HG02870 (cell line): ENCODE data around the gene TIMM23.
"Not testable (repeated sequence)": the region's sequence is repeated elsewhere in the genome, so short reads cannot be mapped to it uniquely, and the experiment has no call there.

ENCODE experiments used
- ATAC-seq: cut with Tn5 transposase; IDR thresholded peaks from one replicate; pipeline ENCODE4 v1.9.1; 2021; ENCODE audit warnings: mild to moderate bottlenecking, moderate library complexity; ENCODE audit not compliant: unreplicated experiment

TIMM23 gene

DNA sequence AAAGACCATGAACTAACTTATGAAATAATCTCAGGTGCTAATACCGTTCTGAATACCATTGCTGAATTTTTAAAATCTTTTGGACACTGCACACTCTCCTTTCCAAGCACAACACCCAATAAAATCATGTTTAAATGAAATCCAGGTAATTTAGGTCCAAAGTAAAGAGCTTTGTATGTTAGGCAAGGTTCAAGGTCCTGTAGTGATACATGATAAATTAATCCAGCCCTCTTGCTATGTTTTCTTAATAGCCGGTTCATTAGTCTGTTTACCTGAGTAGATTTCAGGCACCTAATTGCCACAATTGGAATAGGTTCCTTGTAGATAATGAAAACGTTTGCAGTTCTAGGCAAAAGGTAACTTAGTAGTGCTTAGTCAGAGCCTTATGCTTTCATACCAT lies 13.3 kb downstream of the TIMM23 start:
- not testable (repeated sequence) for ATAC-seq

DNA sequence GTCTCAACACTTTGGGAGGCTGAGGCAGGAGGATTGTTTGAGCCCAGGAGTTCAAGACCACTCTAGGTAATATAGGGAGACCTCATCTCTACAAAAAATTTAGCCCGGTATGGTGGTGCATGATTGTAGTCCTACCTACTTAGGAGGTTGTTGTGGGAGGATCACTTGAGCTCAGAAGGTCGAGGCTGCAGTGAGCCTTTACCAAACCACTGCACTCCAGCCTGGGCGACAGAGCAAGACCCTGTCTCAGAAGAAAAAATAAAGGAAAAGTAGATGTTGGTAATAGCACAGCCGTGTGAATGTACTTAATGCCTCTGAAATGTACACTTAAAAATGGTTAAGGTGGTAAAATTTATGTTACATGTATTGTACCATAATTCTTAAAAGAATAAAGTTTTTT lies 25.3 kb downstream of the TIMM23 start:
- no peak for ATAC-seq

DNA sequence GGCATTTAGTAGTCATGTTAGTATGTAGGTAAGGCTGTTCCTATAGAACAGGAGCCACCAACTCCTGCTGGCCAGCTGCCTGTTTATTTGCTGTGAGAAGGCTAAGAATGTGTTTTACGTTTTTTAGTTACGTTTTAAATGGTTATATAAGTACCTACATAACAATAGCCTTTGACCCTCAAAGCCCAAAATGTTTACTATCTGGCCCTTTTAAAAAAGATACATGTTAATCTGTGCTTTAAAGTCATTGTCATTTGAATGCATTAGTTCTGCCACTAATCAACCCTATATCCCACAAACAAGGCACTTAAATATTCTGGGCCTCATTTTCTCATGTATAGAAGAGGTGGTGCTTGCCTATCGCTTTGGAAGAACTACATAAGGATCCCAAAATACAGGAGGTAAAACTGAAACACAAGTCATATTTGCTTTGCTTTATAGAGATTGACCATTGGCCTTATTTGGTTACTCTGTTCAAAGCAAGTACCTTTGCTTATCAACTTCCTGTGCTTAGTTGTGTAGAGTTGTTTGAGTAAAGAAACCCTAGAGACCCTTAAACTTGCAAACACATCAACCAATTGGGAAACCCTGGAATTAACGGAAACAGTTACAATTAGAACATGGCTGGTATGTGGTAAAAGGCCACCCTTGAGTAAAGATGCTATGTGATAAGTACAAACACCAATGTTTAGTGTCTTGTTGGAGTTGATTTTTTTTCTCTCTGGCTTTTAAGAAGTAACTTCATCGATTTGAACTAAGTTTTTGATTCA lies 25.9 kb downstream of the TIMM23 start:
- no peak for ATAC-seq

DNA sequence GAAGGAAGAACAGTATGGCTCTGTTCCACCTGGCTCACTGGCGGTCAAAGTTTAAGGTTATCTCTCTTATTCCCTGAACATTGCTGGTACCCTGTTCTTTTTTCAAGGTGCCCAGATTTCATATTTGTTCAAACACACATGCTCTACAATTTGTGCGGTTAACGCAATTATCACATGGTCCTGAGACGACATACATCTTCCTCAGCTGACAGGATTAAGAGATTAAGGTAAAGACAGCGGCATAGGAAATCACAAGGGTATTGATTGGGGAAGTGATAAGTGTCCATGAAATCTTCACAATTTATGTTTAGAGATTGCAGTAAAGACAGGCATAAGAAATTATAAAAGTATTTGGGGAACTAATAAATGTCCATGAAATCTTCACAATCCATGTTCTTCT lies 27.7 kb downstream of the TIMM23 start:
- ATAC-seq: not testable (repeated sequence)

DNA sequence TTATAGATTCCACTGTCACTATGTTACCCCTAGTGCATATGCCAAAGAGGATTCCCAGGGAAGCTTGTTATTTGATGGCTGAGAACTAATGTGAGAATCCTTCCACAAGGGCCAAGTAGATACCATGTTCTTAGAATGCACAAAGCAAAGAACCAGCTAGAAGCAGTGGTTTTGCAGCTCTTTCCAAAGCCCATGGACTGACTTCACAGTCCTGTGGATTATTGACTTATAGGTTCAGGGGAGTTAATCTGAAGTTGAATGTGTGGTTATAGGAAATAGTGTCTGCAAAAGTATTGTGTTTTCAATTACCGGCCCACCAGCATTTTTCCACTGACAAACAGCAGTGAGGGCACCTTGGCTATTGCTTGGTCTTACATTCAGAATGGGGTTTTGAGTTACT lies 28.2 kb downstream of the TIMM23 start:
- no peak for ATAC-seq

DNA sequence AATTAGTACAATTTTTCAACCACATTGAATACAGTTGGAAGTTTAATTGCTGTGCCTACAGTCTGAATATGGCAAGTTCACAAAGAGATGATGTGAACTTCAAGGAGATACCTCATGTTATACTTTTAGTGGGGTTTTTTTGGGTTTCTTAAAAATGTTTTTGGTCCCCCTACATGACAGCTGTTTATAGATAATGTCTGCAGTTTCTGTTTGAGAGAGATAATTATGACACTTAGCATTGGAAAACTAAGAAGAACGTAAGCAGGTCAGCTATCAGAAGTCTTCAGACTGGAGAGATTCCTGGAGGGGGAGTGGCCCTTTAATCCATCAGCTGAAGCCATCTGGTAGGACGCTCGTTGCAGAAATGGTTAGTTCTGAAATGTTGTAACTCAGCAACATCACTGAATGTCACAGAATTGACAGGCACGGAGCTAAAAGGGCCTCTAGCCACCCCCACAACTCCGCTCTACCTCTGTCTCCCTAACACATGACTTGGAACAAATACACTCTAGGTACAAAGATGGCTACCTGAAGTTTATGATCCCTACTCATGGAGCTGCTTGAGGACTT lies 29.0 kb downstream of the TIMM23 start:
- ATAC-seq: no peak

DNA sequence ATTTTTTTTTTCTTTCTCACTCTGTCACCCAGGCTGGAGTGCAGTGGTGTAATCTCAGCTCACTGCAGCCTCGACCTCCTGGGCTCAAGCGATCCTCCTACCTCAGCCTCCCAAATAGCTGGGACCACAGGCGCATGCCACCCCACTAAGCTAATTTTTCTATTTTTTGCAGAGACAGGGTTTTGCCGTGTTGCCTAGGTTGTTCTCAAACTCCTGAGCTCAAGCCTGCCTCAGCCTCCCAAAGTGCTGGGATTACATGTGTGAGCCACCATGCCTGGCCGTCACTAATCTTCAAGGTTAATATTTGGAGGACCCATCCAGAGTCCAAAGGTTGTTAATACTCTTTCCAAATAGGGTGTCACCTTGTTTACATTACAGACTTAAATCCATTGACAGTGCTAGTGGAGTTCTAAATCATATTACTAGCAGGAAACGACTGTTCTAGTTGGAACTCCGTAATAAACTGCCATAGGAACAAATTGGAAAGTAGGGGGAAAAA lies 29.9 kb downstream of the TIMM23 start:
- not testable (repeated sequence) for ATAC-seq

DNA sequence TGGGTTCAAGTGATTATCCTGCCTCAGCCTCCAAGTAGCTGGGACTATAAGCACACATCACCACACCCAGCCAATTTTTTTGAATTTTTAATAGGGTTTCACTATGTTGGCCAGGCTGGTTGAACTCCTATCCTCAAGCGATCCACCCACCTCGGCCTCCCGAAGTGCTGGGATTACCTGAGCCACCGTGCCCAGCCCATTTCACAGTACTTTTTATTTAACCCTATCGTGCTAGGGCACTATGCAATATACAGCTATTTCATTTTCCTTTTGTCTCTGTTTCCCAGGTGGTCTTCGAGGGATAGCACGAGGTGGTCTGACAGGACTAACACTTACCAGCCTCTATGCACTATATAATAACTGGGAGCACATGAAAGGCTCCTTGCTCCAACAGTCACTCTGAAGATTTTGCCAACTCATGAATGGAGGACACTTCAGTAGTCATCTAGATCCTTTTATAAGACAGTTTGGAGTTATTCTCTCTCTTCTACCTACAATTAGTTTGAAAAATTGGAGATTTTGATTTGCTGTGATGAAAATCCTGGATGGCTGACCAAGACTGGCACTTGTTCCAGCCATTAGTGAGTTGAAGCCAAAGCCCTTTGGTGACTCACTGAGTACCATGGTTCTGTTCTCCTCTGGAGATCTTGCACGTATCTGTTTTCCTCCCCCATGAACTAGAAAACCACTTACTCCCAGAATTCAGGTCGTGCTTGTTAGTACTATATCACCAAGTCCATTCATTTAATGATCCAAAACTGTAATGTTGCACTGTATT lies 30.8 kb downstream of the TIMM23 start:
- no peak for ATAC-seq

DNA sequence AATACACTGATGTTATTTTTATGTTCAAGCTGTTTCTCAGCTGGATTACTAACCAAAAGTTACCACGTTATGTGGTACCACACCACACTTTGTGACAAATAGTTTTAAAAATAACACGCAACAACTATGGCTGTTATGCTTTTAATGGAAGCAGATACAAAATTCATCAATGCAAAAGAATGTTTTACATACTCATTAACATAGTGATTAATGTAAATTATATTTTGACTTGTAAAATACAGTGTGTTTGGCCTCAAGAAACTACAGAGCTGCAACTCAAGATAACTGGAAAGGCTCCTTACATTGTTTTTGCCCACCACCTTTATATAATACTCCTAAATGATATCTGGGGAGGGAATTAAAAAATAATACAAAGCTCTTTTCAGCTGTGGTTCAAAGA lies 32.7 kb downstream of the TIMM23 start:
- no peak for ATAC-seq

DNA sequence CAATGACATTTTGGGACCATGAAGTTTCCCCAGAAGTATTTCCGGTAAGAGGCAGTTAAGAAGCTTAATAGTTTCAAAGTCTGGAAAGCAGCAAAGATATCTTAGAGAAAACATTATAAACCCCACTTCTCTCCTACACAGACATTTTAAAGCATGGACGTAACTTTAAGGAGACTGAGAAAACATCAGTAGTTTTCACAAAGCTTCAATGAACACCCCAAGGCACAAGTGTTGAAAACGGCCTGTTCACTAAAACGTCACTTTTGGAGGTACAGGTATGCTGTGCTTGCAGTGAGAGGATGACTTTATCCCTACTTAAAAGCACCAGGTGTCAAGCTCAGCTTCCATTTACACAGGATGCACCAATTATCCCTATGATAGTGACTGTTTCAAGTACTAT lies 33.1 kb downstream of the TIMM23 start:
- no peak for ATAC-seq

DNA sequence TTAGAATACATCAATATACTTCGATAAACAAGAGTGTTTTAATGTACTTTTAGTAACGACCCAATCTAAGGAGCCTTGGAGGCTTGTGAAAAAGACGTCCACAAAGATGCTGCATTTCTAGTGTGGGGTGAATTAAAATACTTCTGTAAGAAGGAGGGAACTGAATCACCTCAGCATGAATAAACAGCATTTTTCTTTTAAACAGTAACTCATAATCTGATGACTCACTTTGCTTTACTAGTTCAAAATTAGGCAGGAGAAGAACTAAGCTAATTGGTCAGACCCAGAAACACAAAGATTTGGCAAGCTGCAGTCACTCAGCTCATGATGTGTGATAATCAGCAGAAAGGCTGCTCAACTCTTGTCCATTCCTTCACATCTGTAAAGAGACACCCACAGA lies 33.9 kb downstream of the TIMM23 start:
- no peak for ATAC-seq

DNA sequence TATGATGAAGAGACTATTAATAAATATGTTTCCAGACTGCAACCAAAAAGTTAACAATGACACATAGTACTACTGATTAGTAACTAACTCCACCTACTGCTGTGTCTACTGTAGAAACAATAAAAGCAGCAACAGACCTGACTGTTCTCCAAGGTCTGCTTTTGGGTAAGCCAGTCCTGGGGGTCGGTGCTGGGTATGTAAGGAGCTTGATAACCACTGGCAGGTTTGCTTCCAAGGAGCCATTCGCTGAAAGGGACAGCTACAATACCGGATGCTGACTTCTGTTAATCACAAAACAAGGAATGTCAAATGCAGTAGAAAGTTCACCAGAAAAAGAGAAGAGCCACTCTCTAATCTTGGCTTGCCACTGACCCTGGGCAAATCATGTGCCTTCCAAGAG lies 40.5 kb downstream of the TIMM23 start:
- ATAC-seq: no peak

DNA sequence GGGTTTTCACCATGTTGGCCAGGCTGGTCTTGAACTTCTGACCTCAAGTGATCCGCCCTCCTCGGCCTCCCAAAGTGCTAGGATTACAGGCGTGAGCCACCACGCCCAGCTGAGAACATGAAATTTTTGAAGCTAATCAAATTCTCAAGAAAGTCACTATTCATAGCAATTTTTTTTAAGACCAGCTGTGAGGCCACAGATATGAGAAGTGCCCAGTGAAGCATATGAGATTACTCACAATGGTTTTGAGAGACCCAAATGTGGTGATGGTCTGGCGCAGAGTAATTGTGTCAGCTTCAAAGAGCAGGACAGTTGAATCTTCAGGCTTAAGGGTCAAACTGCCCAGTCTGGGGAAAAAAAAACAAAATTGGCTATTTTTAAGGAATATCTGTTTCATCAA lies 41.9 kb downstream of the TIMM23 start:
- no peak for ATAC-seq

DNA sequence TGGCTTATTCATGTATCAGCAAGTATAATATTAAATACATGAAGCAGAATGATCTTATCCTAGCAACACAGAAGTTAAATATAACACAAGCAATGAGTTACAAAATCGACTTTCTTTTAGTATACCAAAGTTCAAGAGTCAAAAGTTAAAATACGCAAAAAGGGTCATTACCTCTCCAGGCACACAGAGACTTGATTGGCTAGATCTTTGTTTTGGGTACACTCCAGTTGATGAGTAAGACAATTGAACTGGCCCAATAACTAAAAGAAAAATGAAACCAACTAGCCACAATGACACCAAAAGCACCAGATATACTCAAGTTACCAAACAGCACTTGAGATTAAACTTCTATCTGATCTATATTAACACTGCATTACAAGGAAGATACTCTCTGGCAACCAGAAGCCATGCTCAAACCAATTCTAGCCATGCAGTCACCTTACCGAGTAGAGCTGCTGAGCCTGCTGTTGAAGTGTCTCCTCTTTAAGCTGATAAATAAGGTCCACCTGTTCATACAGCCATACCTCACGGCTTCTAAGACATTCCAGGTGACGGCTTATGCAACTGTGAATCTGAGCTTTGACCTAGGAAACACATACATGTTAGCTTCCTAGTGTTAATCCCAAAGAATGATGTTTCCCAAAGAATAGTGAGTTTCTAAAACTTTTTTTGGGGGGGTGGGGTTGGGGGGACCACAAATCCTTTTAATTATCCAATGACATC lies 42.6 kb downstream of the TIMM23 start:
- no peak for ATAC-seq

DNA sequence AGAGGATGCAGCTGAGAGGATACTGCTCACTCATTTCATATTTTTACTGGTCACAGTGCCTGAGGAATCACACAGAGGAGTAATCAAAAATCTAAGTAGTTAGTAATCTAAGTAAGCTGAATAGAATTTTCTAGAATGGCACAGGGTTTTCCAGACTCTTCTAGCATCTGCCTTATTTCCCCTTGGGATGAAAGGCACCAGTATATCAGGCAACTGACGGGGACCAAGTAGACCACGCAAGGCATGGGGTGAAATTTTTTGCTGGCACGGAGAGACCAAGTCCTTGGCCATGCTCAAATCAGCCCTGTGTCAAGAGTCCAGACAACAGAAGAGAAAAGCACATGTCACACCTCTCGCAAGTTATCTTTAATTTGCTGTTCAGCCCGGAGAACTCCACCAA lies 43.9 kb downstream of the TIMM23 start:
- ATAC-seq: no peak

DNA sequence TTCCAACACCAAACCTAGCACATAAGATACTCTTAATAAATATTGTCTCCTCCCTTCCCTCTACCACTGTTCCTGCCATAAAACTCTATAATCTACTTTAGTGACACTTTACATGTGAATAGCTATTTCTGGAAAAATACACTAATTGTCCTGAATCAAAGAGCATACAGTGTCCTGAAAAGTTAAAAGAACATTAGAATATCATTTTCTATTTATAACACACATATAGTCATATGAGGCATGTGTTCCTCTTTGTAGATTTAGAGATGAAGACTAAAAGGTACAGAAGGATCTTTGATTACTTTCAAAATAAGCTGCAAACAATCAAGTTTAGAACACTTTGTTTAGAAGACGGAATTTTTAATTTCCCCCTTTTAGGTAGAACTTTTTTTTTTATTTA lies 44.5 kb downstream of the TIMM23 start:
- no peak for ATAC-seq

DNA sequence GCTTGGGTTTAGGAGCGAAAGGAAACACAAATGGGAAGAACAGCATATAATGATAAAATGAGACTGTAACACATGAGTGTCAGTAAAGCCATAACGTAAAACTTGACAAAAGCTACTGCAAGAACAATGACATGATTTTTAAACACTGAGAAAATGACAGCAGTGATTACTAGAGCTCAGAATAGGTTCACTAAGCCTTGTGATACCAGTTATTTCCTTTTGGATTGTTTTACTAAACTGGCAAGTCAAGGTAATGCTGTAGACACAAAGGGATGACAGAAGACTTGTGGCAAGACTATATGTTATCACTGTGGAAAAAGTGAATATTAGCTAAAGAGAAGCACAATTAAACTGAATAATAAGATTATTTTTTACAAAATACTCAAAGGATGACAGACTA lies 45.4 kb downstream of the TIMM23 start:
- no peak for ATAC-seq

DNA sequence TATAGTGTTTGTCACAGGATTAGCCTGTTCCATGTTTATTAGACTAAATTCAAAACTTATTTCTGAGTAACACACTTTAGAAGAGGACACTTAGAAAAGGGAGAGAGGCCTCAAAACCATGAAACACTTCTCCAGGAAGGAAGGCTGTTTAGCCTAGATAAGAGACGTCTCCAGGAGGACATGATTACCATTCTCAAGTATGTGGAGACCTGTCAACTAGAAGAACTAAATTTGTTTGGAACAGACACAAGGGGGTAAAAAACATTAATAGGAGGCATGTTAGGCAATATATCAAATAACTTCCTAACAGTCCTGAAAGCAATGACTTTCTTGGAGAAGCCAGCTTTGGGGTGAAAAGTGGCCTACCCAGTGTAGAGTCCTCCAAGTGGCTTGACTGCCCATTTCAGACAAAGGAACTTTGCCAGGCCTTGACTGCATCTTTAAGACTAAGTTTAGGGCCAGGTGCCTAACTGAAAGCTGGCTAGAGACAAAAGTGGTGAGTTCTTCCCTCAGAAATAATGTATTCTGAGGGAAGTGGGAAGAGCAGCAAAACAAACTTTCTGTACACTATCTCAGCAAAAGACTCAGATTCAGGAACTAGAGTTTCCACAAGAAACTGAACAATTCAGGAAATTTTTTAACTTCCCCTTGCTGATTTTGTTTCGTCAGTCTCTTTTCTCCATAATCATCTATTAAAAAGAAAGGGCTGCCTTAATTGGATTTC lies 46.3 kb downstream of the TIMM23 start:
- no peak for ATAC-seq

DNA sequence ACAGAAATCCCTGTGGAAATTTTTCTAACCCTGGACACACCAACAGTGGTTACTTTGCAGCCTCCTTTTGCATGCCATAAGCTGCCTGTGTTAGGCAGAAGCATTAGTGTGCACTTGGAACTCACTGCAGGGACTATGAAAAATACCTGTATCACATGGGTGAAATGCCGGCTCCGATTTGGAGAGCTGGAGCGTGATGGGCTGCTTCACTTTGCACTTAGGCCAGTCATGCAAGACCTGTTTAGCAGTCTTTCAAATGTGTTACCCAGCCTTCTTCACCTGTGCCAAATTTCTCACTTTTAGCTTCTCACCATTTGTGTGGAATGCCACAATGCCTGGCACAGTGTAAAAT lies 46.9 kb downstream of the TIMM23 start:
- ATAC-seq: no peak

DNA sequence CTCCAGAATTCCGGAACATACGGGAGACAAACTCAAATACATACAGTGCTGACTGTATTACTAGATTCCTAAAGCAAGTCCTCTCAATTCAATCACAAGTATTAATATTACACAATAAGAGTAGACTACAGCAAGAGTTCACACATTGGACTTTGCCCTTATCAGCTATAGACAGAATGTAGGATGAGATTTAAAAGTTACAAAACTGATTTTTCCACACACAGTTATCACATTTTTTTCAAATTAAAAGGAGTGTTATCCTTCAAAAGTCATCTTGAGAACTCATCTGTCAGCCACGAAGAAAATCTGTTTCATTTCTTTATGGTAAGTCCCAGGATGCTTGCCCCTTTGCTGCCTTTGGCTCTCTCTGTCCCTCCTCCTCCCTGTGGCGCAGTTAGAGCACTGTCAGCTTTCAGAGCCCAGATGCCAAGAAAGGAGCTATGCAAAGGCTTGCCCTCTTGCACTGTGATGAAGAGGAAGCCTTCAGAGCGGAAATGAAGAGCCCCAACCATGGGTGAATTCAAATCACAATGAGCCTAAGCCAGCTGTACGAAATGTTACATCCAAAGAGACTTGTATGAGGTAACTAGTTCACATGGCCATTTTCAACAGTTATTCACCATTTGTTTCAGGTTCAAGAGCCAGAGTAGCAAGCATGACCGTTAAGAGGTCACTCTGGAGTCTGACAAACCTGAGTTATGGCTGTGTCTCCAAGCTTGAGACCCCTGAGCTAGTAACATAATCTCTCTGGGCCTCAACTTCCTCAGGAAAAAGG lies 47.5 kb downstream of the TIMM23 start:
- no peak for ATAC-seq
